ENCODE results near the gene PPARA.
A peak's percentile ranks its signal among the peaks of the same experiment; 100 is the strongest.

Gene PPARA

DNA sequence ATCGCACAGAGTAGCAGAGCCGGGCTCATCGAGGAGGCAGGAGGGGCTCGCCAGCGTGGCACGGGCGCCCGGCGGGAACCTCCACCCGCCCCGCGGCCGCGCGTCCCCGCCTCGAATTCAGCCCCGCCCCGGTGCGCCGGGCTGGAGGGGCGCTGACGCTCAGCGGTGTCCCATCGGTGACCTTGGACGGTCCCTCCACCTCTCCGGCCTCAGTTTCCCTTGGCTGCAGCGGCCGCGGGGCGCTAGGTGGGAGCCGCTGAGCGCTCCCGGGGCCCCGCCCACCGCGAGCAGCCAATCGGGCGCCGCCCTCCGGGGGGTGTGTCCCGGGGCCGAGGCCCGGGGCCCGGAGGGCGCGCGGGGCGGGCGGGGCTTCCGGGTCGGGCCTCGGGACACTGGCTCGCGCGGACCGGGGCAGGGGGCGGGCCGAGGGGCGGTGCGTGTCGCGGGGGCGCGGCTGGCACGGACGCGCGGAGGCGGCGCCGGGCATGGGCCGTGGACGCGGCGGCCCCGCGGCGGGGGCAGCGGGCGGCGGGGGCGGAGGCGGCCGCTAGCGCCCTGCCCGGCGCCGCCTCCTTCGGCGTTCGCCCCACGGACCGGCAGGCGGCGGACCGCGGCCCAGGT, at the start of gene PPARA:
PPARA (plus strand) TSS at position 493 of the 621 bp plus-strand sequence. CDS start 47,858 bp downstream, outside the sequence.
- DNase-seq, result peak; percentile 77

DNA sequence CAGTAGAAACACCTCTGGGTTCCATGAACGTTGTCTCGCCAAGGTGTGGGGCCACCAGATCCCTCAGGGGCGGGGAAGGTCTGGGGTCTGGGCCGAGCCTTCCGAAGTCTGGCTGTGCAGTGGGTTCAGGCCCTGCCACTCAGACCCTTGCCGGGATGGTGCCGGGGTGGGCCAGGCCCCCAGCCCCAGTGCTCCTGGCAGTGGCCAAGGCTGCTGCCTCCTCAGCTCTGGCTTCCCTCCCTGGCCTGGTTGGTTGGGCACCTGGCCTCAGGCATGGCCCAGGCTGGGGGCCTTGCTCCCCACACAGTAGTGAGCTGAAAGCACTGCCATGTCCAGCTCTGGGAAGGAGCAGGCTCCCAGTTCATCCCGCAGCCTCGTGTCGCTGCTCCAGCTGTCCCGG, 48.2 kb upstream of the PPARA start:
- no peak for DNase-seq

DNA sequence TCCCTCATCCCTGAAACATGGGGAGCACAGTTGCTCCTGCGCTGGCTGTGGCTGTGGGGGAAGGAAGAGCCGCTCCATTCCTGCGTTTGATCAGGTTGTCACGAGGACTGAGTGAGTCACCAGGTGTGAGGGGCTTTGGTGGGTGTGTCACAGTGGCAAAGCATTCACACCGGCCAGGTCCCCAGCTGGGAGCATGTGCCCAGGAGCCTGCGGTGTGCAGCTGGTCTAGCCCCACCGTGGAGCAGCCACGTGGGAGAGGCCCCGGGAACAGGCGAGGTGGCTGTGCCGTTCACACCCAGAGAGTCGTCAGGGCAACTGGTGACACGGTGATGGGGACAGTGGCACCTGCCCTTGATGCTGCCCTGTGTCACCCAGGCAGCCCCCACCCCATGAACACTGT, 47.6 kb upstream of the PPARA start:
- DNase-seq, result no peak

DNA sequence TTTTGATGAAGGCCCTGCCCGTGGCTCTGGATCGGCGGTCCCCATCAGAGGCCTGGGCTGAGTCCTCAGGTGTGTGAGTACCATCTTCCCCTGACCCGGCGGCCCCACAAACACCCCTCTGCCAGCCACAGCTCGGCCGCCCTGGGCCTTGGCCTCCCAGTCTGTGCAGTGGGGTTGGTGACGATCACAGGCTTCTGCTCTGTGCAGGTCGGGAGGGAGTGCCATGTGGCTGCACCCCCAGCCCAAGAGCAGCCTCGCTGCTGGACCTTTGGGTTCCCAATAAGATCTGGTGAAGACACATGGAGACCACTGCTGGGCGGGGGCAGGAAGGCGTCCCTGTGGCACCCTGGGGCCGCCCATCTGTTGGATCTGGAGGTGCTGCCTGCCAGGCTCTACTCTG, 47.1 kb upstream of the PPARA start:
- no peak for DNase-seq

DNA sequence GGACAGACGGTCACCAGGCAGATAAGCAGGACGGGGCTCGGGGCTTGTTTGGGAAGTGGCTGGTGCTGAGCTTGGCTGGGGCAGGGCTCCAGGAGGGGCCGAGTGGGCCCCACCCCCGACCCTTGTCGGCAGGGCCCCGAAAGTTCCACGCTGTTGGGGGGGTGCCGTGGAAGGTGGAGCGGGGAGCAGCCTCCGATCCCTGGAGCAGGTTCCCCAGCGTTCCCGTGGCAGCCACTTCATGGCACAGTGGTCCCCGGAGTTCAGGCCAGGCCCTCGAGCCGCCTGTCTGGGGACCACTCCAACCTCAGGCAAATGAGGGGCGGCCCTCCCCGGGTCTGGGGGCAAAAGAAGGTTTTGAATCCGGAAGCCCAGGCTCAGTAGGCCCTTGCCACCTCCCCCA, 46.7 kb upstream of the PPARA start:
- DNase-seq, result no peak

DNA sequence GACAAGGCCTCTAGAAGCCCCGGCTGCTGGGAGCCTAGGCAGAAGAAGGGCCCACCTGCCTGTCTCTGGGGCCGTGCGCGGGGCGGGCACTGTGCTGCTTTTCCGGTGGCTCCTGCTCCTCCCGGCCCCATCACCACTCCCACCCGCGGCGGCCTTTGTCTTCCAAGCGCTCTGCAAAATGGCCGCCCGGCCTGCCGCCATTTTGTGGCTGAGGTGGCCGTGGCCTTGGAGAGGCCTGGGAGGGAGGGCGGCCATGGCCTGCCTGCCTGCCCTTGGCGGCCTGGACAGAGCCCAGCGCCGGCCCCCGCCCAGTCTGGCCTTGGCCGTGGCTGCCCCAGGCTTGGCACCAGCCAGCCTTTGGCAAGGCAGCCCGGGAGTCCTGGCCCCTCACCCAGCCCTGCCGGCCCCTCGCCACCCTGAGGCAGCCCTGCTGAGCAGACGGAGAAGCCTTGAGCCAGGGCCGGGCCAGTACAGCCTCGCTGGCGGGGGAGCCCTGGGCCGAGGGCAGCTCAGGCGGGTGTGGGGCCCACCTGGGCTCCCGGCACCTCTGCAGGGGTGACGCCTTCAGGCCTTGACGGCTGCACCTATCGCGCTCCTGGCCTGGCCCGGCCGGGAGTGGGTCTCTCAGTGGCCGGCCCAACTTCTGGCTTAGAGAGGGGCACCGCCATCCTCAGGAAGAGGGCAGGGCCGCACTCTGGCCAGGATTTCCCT, 46.0 kb upstream of the PPARA start:
- DNase-seq, result no peak

DNA sequence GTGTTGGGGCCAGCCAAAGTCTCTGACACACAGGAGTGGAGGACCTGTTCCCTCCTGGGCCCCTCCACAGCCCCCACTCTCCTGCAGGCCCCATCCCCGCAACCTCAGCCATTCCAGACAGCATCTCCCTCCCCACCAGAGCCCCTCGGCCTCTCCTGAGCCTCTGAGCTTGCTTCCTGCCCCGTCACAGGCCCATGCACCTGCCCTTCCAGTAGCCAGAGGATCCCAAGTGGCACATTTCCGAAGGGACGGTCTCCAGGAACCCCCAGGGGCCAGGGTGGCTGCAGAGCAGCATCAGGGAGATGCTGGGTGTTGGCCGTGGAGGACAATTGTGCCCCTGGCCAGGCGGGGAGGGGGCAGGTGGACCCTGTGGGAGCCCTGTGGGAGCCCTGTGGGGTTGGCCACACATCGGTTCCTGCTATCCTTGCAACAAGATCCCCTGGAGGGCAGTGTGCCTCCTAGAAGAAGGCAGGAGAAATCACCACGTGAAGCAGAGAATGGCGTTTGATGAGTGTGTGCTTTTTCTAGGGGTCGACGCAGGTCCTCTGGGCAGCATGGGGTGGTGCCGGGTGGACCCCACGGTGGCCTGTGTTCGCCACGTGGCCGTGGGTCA, 45.3 kb upstream of the PPARA start:
- DNase-seq, result no peak

DNA sequence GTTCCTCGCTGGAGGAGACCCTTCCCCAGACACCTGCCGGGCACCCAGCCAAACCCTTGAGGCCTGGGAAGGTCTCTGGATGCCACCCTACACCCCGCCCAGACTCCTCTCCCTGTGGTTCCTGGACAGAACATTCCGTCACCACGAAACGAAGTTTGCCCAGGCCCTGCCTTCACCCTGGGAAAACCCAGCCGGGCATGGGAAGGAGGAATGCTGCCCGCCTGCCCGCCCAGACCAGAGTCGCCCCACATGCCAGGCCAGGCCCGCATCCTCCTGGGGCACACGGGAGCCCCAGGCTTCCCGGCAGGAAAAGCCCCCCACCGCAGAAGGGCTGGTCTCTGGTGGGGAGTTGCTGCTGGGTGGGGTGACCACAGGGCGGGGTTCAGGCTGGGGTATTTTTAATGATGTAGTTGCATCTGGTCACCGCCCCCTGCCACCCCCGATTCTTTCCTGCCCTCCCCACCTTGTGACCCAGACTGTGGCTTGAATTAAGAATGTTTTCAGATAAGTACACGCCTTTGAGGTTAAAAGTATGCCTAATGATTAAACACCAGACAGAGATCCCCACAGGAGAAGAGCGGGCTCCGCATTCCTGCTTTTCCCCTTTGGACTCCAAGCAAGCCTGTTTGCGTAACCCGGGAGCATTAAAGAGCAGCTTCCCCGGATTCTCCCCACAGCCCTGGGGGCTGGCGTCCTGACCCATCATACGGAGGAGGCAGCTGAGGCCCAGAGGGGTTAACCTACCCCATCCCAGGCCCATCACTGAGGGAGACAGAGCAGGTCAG, 44.6 kb upstream of the PPARA start:
- no peak for DNase-seq

DNA sequence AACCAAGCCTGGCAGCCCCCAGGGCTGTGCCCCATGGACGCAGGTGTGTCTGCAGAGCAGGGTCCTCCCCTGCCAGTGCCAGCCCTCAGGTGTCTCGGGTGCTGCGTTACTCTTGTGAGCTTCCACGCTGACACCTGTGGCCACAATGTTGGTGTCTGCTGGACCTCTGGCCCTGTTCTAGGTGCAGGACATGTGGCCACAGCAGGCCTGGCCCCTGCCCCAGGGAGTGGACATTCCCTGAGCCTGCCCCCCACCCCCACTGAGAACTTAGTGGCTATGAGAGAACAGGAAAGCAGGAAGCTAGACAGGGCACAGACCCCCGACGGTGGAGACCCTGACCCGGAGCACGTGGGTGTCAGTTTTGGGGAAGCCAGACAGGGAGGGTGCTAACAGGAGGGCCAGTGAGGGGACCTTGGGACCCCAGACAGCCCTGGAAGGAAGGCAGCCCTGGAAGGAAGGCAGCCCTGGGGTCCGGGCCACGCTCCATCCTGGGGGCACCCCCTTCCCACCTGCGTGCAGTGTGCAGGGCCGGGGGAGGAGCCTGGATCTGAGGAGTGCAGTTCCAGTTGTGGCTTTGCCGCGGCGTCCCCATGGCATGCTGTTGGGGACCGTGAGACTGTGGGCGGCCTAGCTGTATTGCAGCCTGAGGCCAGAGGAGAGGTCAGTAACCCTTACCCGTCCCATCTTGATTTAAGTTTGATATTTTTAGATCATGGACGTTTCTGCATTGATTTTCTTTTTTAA, 43.9 kb upstream of the PPARA start:
- no peak for DNase-seq

DNA sequence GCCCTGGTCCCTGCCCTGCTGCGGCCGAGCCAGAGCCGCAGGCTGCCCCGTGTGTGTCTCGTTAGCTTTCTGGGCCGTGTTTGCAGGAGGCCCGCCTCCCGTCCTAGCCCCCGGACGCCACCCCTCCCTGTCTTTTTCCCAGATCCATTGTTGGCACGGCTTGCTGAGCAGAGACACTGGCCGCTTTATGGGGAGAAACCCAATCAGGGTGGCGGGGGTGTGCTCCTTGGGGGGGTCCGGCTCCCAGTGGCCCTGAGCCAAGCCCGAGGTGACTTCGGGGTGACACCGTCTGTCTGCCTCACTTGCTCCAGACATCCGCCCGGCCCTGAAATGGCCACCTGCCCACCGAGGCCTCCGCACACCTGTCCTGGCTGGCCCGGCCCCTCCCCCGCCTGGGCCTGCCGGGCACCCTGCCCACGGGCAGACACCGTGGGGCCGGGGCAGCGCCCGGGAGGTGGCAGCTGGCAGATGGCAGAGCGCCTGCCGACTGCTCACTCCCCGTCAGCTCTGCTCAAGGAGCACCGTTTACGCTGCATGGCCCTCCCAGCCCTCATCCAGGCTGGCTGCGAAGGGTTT, 43.1 kb upstream of the PPARA start:
- DNase-seq, result no peak

DNA sequence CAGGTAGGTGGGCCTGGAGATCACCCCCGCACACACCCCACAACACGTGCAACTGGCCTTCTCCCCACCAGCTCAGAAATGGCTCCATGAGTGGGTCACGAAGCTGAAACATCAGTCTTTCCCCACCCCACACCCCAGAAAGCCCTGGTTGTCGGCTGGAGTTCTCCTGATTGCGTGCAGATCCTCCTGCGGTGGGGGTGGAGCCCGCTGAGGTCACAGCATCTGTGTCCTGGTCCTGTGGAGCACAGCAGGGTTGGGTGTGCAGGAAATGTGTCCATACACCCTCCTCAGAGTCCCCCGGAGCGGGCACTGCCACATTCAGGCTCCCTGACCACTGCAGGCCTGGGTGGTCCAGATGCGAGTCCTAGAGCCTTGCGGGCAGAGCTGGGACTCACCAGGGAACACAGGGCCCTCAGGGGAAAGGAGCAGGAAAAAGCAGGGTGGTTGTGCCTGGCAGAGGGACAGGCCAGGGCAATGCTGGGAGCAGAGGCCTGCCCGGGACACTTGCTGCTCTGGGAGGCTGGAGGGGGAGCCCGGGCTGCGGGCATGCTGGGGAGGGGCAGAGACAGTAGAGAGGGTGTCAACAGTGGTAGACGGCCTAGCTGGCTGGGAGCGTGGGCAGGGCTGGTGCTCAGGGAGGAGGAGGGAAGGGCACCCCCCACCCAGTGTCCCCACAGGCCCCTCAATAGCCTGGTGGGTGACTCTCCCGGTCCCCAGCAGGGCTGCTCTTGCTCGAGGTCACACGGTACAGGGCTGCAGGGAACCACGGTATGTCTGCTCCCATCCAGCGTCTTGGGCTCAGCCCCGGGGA, 42.4 kb upstream of the PPARA start:
- DNase-seq, result no peak

DNA sequence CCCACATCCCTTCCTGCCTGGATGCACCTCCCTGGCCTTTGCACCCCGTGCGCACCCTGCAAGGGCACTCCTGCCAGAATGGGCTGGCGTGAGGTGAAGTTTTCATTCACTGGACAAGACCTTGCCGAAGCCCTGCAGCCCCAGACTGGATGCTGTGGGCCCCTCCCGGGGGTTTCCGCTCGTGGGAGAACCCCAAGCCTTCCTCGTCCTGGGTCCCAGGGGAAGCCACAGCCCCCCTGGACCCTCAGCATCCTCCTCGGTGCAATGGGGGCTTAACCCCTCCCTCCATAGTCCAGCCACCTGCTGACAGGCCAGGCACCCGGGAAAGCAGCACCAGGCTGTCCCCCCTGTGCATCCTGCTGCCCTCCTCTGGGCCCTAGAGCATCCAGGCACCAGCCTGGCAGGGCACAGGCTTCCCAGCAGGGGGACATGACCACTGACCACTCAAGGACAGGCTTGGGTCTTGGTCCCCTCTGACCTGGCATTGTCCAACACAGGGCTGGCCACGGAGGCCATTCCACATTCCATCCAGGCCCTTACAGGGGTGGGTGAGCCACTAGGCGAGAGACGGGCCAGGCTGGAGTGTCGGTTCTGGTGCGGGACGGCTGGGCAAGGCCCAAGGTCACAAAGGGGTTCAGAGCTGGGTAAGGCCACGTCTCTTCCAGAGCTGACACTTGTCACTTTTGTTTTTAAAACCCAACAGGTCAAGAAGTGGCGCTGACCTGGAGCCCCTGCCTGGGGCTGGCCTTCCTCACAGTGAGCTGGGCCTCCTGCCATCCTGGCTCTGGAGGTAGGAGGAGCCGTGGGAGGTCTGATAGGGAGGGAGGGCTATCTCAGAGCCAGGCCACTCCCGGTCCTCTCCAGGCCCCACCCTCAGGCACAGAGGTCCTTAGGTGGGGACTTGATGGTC, 41.5 kb upstream of the PPARA start:
- DNase-seq, result no peak

DNA sequence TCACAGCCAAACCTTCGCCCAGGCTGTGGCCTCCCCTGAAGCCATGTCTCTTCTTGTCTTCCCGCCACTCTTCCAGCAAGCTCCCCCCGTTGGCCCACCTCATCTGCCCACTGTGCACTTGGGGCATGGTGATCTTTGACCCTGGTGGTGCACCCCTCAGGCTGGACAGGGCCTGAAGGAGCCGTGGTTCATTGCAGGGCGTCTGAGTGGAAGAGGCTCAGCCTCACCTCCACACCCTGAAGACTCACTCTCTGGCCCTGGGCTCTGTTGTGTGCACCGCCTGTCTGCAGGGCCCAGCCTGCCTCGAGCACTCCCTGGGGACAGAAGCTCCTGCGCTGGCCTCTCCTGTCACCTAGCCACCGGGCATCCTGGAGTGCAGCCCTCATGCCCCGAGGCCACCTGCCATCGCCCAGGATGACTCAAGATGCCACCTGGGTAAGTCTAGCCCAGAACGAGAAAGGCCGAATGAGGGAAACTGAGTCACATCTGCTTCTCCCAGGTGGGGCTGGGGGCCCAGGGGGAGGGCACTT, 40.8 kb upstream of the PPARA start:
- DNase-seq, result no peak

DNA sequence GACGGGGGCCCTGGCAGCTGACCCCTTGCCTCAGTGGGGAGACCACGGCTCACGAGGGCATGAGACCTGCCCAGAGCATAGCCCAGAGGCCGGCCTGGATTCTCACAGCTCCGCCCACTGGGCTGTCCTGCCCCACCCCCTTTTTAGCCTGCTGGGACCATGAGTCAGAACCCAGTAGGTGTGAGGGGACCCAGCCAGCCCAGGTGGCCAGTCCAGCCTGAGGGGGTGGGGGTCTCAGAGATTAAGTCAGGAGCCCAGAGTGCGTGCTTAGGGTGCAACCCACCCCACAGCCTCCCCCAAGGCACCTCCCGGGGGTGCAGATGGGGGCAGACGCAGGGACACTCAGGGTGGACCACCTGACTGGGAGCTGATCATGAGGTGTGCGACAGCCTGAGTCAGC, 40.1 kb upstream of the PPARA start:
- peak; percentile 21 for DNase-seq

DNA sequence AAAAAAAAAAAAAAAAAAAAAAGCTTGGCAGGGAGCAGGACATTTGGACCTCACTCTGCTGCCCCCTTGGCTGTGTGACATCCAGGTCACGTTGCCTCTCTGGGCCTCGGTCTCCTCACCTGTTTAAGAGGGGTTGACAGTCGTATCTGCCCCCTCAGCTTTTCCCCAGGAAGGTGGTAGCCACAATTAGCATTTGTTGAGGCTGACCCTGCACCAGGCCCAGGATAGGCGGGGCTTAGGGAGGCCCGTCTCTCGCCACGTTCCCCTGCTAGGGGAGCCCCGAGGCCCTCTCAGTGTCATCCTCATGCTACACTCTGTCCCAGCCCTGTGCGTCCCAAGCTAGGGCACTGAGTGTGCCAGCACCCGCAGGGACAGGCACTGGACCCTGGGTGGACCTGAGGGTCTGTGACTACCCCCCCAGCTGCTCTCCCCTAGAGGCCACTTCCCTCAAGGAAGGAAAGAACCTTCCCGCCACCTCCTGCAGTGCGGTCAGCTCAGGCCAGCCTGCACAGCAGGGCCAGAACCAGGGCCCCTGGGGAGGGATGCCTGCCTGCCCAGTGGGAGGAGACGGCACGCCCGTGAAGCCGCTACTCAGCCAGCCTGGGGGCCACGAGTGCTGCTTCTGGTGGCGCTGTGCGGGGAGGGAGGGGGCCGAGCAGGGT, 38.5 kb upstream of the PPARA start:
- DNase-seq, result no peak

DNA sequence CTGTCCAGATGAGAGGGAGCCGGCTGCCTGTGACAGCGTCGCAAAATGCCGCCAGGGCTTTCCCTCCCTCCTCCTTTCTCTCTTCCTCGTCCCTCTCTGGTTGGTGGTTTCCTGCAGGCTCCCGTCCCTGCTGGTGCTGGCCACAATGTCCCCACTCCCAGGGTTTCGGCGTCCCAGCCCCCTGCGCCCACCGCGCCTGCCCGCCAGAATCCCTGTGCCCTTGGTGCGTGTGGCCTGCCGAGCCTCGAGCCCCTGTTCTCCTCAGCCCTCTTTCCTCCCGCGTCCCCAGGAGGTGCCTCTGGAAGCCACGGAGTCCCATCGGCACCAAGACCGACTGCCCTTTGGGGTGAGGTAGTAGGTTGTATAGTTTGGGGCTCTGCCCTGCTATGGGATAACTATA, 37.9 kb upstream of the PPARA start:
- no peak for DNase-seq

DNA sequence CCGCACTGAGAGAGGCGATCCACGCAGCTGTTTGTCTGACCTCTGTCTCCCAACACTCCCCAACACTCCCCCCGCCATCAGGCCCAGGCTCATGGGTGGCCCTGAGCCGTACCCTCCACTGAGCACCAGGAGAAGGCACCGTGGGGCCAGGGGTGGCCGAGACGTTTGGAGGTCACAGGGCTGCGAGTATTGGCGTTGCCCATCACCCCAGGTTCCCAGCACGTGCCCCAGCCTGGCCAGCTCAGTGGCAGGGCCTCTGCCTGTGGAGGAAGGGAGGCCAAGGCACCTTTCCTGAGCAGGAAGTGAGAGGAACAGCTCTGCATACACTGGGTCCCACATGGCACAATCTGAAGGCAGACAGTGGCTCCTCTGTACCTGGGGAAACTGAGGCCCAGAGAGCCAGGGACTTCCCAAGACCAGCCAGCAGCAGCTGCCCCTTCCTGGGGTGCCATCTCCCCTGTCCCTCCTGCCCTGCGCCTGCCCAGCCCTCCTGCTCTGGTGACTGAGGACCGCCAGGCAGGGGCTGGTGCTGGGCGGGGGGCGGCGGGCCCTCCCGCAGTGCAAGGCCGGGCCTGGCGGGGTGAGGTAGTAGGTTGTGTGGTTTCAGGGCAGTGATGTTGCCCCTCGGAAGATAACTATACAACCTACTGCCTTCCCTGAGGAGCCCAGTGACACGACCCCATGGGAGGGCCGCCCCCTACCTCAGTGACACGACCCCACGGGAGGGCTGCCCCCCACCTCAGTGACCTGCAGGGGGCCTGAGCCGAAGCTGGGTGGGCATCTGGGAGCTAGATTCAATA, 37.0 kb upstream of the PPARA start:
- no peak for DNase-seq

DNA sequence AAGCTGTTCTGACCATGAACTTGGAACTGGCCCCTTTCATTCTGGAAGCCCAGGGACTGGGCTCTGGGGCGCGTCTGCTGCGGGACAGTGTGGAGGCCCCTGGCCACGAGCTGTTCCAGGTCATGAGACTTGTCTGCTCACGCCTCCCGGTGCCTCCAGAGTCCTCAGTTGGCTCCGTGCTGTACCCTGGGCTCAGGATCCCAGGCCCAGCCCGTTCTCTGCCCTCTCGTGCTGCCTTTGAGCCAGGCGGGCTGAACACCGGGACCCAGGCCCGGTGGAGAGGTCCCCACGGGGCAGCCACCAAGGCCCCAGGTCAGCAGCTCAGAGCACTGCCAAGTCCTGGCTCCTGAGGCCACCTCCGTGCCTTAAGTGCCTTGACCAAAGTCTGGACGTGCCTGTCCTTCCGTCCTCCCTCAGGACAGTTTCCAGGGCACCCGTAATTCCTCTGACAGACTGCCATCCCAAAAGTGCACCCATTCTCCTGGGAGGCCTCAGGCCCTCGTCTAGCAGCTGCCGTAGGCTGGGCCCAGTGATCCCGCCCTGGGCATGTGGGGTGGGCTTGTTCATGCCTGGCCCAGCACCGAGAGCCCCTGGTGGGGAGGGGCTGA, 36.3 kb upstream of the PPARA start:
- no peak for DNase-seq

Measured in activated CD4-positive, alpha-beta T cell treated with anti-CD3 and anti-CD28 coated beads, Interleukin-2, amount 50 U/mL, for 16 hours (primary cell).